SK-N-SH (cell line): ENCODE measurements around the gene XCR1.

Experiments used
- CHD2 ChIP-seq: fragments of 150-350 bp; IDR thresholded peaks from 2 replicates; pipeline ENCODE4 v1.6.1; 2018; ENCODE audit warnings: low read length; ENCODE audit not compliant: partially characterized antibody
- CTCF ChIP-seq: fragments of 200-600 bp; sonication (generic); IDR thresholded peaks from 2 replicates; pipeline ENCODE4 v1.6.1; 2017; ENCODE audit warnings: antibody characterized with exemption, mild to moderate bottlenecking, moderate library complexity
- ELF1 ChIP-seq: IDR thresholded peaks from 2 replicates; pipeline ENCODE4 v1.4.0; 2012
- EP300 ChIP-seq, 2 experiments: IDR thresholded peaks; 2 replicates each; pipeline versions ENCODE4 v1.4.0 to v1.6.1; 2012; ENCODE audit warnings: borderline replicate concordance in 1 of 2, low read depth in 1 of 2, low read length in 1 of 2
- EZH2phosphoT487 ChIP-seq: fragments of 200-600 bp; sonication (generic); IDR thresholded peaks from 2 replicates; pipeline ENCODE4 v1.6.1; 2017; ENCODE audit warnings: low read depth, mixed run types, mild to moderate bottlenecking, antibody characterized with exemption, moderate library complexity, borderline replicate concordance
- FOXJ3 ChIP-seq: sonication (generic); formaldehyde crosslinking; IDR thresholded peaks from 2 replicates; pipeline ENCODE4 v1.5.1; 2020; ENCODE audit warnings: mild to moderate bottlenecking, missing genetic modification reagents
- RAD21 ChIP-seq: IDR thresholded peaks from 2 replicates; pipeline ENCODE4 v1.6.1; 2012; ENCODE audit warnings: mild to moderate bottlenecking, low read length
- TAF1 ChIP-seq: IDR thresholded peaks from 2 replicates; pipeline ENCODE4 v1.6.1; 2012; ENCODE audit warnings: low read depth, mild to moderate bottlenecking, low read length, moderate library complexity, borderline replicate concordance

GRCh38 chr3:46008058-46008457, 19.2 kb downstream of the XCR1 start:
- TF ChIP-seq TAF1 (no peak), EP300 (IDR thresholded peaks at IDR 0.05; ENCODE audit: borderline replicate concordance in 1 of 2, low read depth in 1 of 2, low read length in 1 of 2) (no peak), RAD21 (no peak), FOXJ3 (no peak), ELF1 (no peak), EZH2phosphoT487 (no peak), CTCF (no peak), CHD2 (no peak)
